OCI-LY1 (cell line): ENCODE results near the gene HAND1.

Experiments
- H2AFZ ChIP-seq: fragments of 200-600 bp; sonication (generic), shearing (Covaris generic); 2 replicates; pipeline ENCODE4 v1.6.0; 2014; ENCODE audit warnings: antibody characterized with exemption, mild to moderate bottlenecking, low read length
- H3F3A ChIP-seq: fragments of 200-600 bp; sonication (generic), shearing (Covaris generic); 2 replicates; pipeline ENCODE4 v1.6.0; 2014; ENCODE audit warnings: mild to moderate bottlenecking, antibody characterized with exemption, low read length, moderate library complexity; ENCODE audit not compliant: insufficient read depth
- H3K27ac ChIP-seq: fragments of 200-600 bp; sonication (generic); 2 replicates; pipeline ENCODE4 v1.5.1; 2014; ENCODE audit warnings: low read length, mixed run types, mild to moderate bottlenecking, low read depth; ENCODE audit not compliant: poor library complexity, severe bottlenecking
- H3K27me3 ChIP-seq: fragments of 200-600 bp; sonication (generic); 2 replicates; pipeline ENCODE4 v1.6.0; 2014; ENCODE audit warnings: antibody characterized with exemption, mild to moderate bottlenecking, low read length, moderate library complexity; ENCODE audit not compliant: insufficient read depth
- H3K36me3 ChIP-seq: fragments of 200-600 bp; sonication (generic); 2 replicates; pipeline ENCODE4 v1.6.1; 2014; ENCODE audit warnings: mild to moderate bottlenecking, antibody characterized with exemption, low read length, moderate library complexity, mixed read lengths; ENCODE audit not compliant: insufficient read depth
- H3K4me1 ChIP-seq: fragments of 200-600 bp; sonication (generic); 2 replicates; pipeline ENCODE4 v1.5.1; 2014; ENCODE audit warnings: mild to moderate bottlenecking, low read length, moderate library complexity; ENCODE audit not compliant: insufficient read depth, severe bottlenecking
- H3K4me2 ChIP-seq: fragments of 200-600 bp; sonication (generic), shearing (Covaris generic); 2 replicates; pipeline ENCODE4 v1.6.1; 2014; ENCODE audit warnings: low read length
- H3K4me3 ChIP-seq: fragments of 200-600 bp; sonication (generic); 2 replicates; pipeline ENCODE4 v1.5.1; 2014; ENCODE audit warnings: low read length, low read depth, mild to moderate bottlenecking, mixed read lengths; ENCODE audit not compliant: poor library complexity, severe bottlenecking
- H3K79me2 ChIP-seq: fragments of 200-600 bp; shearing (Covaris generic); 2 replicates; pipeline ENCODE4 v1.6.1; 2016; ENCODE audit warnings: mixed run types, low read length, mixed read lengths; ENCODE audit not compliant: insufficient read depth
- H3K9ac ChIP-seq: fragments of 200-600 bp; sonication (generic), shearing (Covaris generic); 2 replicates; pipeline ENCODE4 v1.6.1; 2014; ENCODE audit warnings: mild to moderate bottlenecking, low read length, mixed read lengths
- H3K9me2 ChIP-seq: fragments of 200-600 bp; sonication (generic), shearing (Covaris generic); 2 replicates; pipeline ENCODE4 v1.6.1; 2014; ENCODE audit warnings: low read depth, mild to moderate bottlenecking, low read length, mixed read lengths
- H3K9me3 ChIP-seq: fragments of 200-600 bp; shearing (Covaris generic); 2 replicates; pipeline ENCODE4 v1.6.1; 2014; ENCODE audit warnings: low read length, mixed read lengths
- H4K20me1 ChIP-seq: fragments of 200-600 bp; sonication (generic), shearing (Covaris generic); 2 replicates; pipeline ENCODE4 v1.6.0; 2016; ENCODE audit warnings: mild to moderate bottlenecking, low read length; ENCODE audit not compliant: insufficient read depth
- CTCF ChIP-seq: fragments of 200-600 bp; sonication (generic), shearing (Covaris generic); IDR thresholded peaks from 2 replicates; pipeline ENCODE4 v1.5.1; 2017; ENCODE audit warnings: mild to moderate bottlenecking, antibody characterized with exemption, low read length, moderate library complexity, mixed read lengths
- EZH2 ChIP-seq: fragments of 200-600 bp; sonication (generic), shearing (Covaris generic); IDR thresholded peaks from 2 replicates; pipeline ENCODE4 v1.8.0; 2017; ENCODE audit warnings: borderline replicate concordance, mixed run types, mild to moderate bottlenecking, antibody characterized with exemption, low read length, moderate library complexity, mixed read lengths

HAND1 gene

GRCh38 chr5:154506716-154507080, 28.7 kb upstream of the HAND1 start:
- H2AFZ ChIP-seq: no peak overlapping the region
- TF ChIP-seq CTCF (no peak), EZH2 (no peak)
- no peaks in the 10 kb centered on the region for H3F3A ChIP-seq
- H3K4me2 ChIP-seq: no peak overlapping the region
- H4K20me1 ChIP-seq: no peaks in the 10 kb centered on the region
- no peaks in the 10 kb centered on the region for H3K79me2 ChIP-seq
- H3K9ac ChIP-seq: no peak overlapping the region
- H3K36me3 ChIP-seq: no peaks in the 10 kb centered on the region
- no peaks in the 10 kb centered on the region for H3K27me3 ChIP-seq
- H3K9me2 ChIP-seq: no peaks in the 10 kb centered on the region
- peaks cover 10% of the 10 kb centered on the region for H3K4me1 ChIP-seq
- no peaks in the 10 kb centered on the region for H3K9me3 ChIP-seq
- no peak overlapping the region for H3K4me3 ChIP-seq
- H3K27ac ChIP-seq: no peak overlapping the region

GRCh38 chr5:154506049-154506715, 28.2 kb upstream of the HAND1 start:
- no peaks in the 10 kb centered on the region for H4K20me1 ChIP-seq
- H3K9me2 ChIP-seq: no peaks in the 10 kb centered on the region
- no peaks in the 10 kb centered on the region for H3K36me3 ChIP-seq
- no peaks in the 10 kb centered on the region for H3K79me2 ChIP-seq
- H2AFZ ChIP-seq: no peak overlapping the region
- no peak overlapping the region for H3K27ac ChIP-seq
- H3K4me1 ChIP-seq: peaks cover 10% of the 10 kb centered on the region
- no peaks in the 10 kb centered on the region for H3K9me3 ChIP-seq
- TF ChIP-seq EZH2 (no peak), CTCF (no peak)
- H3K27me3 ChIP-seq: no peaks in the 10 kb centered on the region
- no peaks in the 10 kb centered on the region for H3F3A ChIP-seq
- H3K4me3 ChIP-seq: no peak overlapping the region
- no peak overlapping the region for H3K9ac ChIP-seq
- H3K4me2 ChIP-seq: no peak overlapping the region

GRCh38 chr5:154505567-154505966, 27.5 kb upstream of the HAND1 start:
- TF ChIP-seq EZH2: no peak
- TF ChIP-seq CTCF: no peak
- no peaks in the 10 kb centered on the region for H3F3A ChIP-seq
- no peaks in the 10 kb centered on the region for H3K27me3 ChIP-seq
- no peak overlapping the region for H3K4me2 ChIP-seq
- no peaks in the 10 kb centered on the region for H3K9me2 ChIP-seq
- no peaks in the 10 kb centered on the region for H3K79me2 ChIP-seq
- no peak overlapping the region for H3K27ac ChIP-seq
- H3K4me3 ChIP-seq: no peak overlapping the region
- H2AFZ ChIP-seq: no peak overlapping the region
- no peaks in the 10 kb centered on the region for H3K36me3 ChIP-seq
- H3K9ac ChIP-seq: no peak overlapping the region
- peaks cover 10% of the 10 kb centered on the region for H3K4me1 ChIP-seq
- H4K20me1 ChIP-seq: no peaks in the 10 kb centered on the region
- H3K9me3 ChIP-seq: no peaks in the 10 kb centered on the region
